Spleen (tissue), 7 donors: ENCODE data around the gene MAPK11.
"Not testable (repeated sequence)": the region's sequence is repeated elsewhere in the genome, so short reads cannot be mapped to it uniquely, and the experiment has no call there.

ENCODE experiments used
- CTCF ChIP-seq, 11 experiments: fragments of 200-600 bp in 7 of 11; fragments of 450-650 bp in 4 of 11; sonication (generic) in 4 of 11; IDR thresholded peaks in 8 of 11; conservative IDR thresholded peaks in 3 of 11; 1 replicate in 7 of 11; 2 replicates in 4 of 11; pipeline versions ENCODE4 v1.4.0 to v1.8.0; 2016 to 2021; ENCODE audit warnings: antibody characterized with exemption in 11 of 11, inconsistent platforms in 4 of 11, mild to moderate bottlenecking in 1 of 11
- POLR2A ChIP-seq, 3 donors: fragments of 450-650 bp; IDR thresholded peaks; one replicate each; pipeline ENCODE4 v1.5.1; 2017; ENCODE audit warnings: antibody characterized with exemption in 3 of 3, mild to moderate bottlenecking in 1 of 3
- POLR2AphosphoS5 ChIP-seq, 3 donors: sonication (generic); formaldehyde crosslinking; IDR thresholded peaks; one replicate each; pipeline ENCODE4 v1.5.1; 2017; ENCODE audit warnings: antibody characterized with exemption in 3 of 3
- donor health status: DM: no; HTN: no; CAD: no; lungs with moderate emphysema.
- donor health status: DM: no; HTN: no; CAD: no.
- donor health status: DM: no; HTN: no; CAD: no.

GRCh38 chr22:50273781-50274180, 3.6 kb upstream of the MAPK11 start:
- TF ChIP-seq CTCF (IDR thresholded peaks at IDR 0.05 in 8 of 11, conservative IDR thresholded peaks at IDR 0.05 in 3 of 11); POLR2A (IDR thresholded peaks at IDR 0.05): not testable (repeated sequence)
- peak in 1 of 3 donors; percentile 2 for TF ChIP-seq POLR2AphosphoS5 (IDR thresholded peaks at IDR 0.05)
